ENCODE measurements around the gene C11orf65. TPM values are rescaled to one million over a fixed set of nuclear protein-coding genes. Genes with fewer than 3 reads are reported as not detected.

C11orf65 gene
- total and polyA plus RNA-seq, 2 donors (not counting 1 experiment from before 2014, with no cell fraction given) = 0.25 to 1.4 TPM

GRCh38 chr11:108333403-108333899 lies 133.9 kb downstream of the C11orf65 start:
- no peaks in the 10 kb centered on the region for H3K27me3 Mint-ChIP-seq
- no peak for TF ChIP-seq CTCF (IDR thresholded peaks at IDR 0.05)
- TF ChIP-seq EZH2 (IDR thresholded peaks at IDR 0.05; ENCODE audit: borderline replicate concordance, insufficient read depth, low read depth, low read length, poor library complexity, severe bottlenecking) = no peak
- intact Hi-C loops (cut with micrococcal nuclease) = no loop called here
- no peaks in the 10 kb centered on the region for H3K27me3 ChIP-seq (replicated peaks in 1 of 4; ENCODE audit: control extremely low read depth in 1 of 4, control insufficient read depth in 3 of 4, insufficient read depth in 4 of 4, low read length in 3 of 4)
- no peaks in the 10 kb centered on the region for H3K79me2 ChIP-seq (ENCODE audit: control insufficient read depth, insufficient read depth, low read length)
- ChIA-PET CTCF (no interaction called here), POLR2A (no interaction called here)
- H3K4me1 Mint-ChIP-seq = no peaks in the 10 kb centered on the region
- no peak overlapping the region for H3K4me3 Mint-ChIP-seq
- no peak overlapping the region for H3K27ac ChIP-seq (ENCODE audit: low read length in 2 of 2)
- no peak for DNase-seq
- peaks cover 7 to 86% of the 10 kb centered on the region in 2 experiments for H3K36me3 ChIP-seq (replicated peaks in 1 of 2; ENCODE audit: control extremely low read depth in 1 of 2, control insufficient read depth in 1 of 2, extremely low read depth in 1 of 2, insufficient read depth in 2 of 2, low read length in 1 of 2)
- H3K9me3 Mint-ChIP-seq (ENCODE audit: insufficient read depth) = no peaks in the 10 kb centered on the region
- H3K9me3 ChIP-seq (ENCODE audit: control extremely low read depth in 1 of 3, control insufficient read depth in 2 of 3, insufficient read depth in 1 of 3, low read length in 2 of 3) = no peaks in the 10 kb centered on the region
- no peaks in the 10 kb centered on the region for H4K20me1 ChIP-seq (ENCODE audit: control insufficient read depth, insufficient read depth, low read length, poor library complexity, severe bottlenecking)
- no peak overlapping the region for H3K4me2 ChIP-seq (replicated peaks; ENCODE audit: low read depth, low read length, poor library complexity, severe bottlenecking)
- H3K9ac ChIP-seq (ENCODE audit: low read length) = no peak overlapping the region
- H2AFZ ChIP-seq (ENCODE audit: insufficient read depth, low read depth, low read length, poor library complexity, severe bottlenecking) = no peak overlapping the region
- no peaks in the 10 kb centered on the region for H3K4me1 ChIP-seq (ENCODE audit: control insufficient read depth in 2 of 2, insufficient read depth in 2 of 2, low read length in 2 of 2)
- H3K27ac Mint-ChIP-seq = no peak overlapping the region
- no peak for ATAC-seq (ENCODE audit: low read depth)
- H3K4me3 ChIP-seq (ENCODE audit: control extremely low read depth in 1 of 5, extremely low read depth in 1 of 5, insufficient read depth in 1 of 5, low read depth in 2 of 5, low read length in 4 of 5) = no peak overlapping the region
- WGBS (ENCODE audit: insufficient coverage) = no CpG with 5 or more reads among the region's 2 CpGs

Other genes starting within 250 kb of the C11orf65 start
- gene NPAT, start 244.9 kb downstream of the C11orf65 start, total RNA-seq = 51.7 and 52.7 TPM in 2 replicates
- gene NPAT, start 244.9 kb downstream of the C11orf65 start, polyA plus RNA-seq = 8.8 and 10.3 TPM in 2 replicates
- 446 and 471 TPM in 2 replicates for gene ATM, start 244.5 kb downstream of the C11orf65 start, total RNA-seq
- 93.8 and 111 TPM in 2 replicates for gene ATM, start 244.5 kb downstream of the C11orf65 start, polyA plus RNA-seq
- 3.4 and 4.3 TPM in 2 replicates for gene POGLUT3, start 30.9 kb upstream of the C11orf65 start, total RNA-seq
- gene POGLUT3, start 30.9 kb upstream of the C11orf65 start, polyA plus RNA-seq = 1.5 and 1.8 TPM in 2 replicates
- 0.37 and 0.66 TPM in 2 replicates for gene EXPH5, start 126.2 kb upstream of the C11orf65 start, total RNA-seq
- gene EXPH5, start 126.2 kb upstream of the C11orf65 start, polyA plus RNA-seq = 0.12 and 0.23 TPM in 2 replicates
- 30.6 and 35.8 TPM in 2 replicates for gene DDX10, start 197.5 kb upstream of the C11orf65 start, total RNA-seq
- 15.6 and 15.9 TPM in 2 replicates for gene DDX10, start 197.5 kb upstream of the C11orf65 start, polyA plus RNA-seq